GM21381 (cell line): ENCODE results near the gene EGFLAM.
"Not testable (repeated sequence)": the region's sequence is repeated elsewhere in the genome, so short reads cannot be mapped to it uniquely, and the experiment has no call there.

Experiments
- ATAC-seq: cut with Tn5 transposase; IDR thresholded peaks from one replicate; pipeline ENCODE4 v1.9.1; 2021; ENCODE audit warnings: mild to moderate bottlenecking, moderate library complexity; ENCODE audit not compliant: unreplicated experiment

Gene EGFLAM

DNA sequence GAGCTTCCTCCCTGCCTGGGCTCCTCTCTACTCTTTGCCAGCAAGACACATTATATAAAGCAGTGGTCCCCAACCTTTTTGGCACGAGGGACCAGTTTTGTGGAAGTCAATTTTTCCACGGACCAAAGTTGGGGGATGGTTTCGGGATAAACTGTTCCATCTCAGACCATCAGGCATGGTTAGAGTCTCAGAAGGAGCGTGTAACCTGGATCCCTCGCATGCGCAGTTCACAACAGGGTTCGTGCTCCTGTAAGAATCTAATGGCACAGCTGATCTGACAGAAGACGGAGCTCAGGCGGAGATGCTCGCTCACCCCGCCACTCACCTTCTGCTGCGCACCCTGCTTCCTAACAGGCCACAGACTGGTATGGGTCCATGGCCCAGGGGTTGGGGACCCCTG lies 155.3 kb downstream of the EGFLAM start:
- no peak for ATAC-seq

DNA sequence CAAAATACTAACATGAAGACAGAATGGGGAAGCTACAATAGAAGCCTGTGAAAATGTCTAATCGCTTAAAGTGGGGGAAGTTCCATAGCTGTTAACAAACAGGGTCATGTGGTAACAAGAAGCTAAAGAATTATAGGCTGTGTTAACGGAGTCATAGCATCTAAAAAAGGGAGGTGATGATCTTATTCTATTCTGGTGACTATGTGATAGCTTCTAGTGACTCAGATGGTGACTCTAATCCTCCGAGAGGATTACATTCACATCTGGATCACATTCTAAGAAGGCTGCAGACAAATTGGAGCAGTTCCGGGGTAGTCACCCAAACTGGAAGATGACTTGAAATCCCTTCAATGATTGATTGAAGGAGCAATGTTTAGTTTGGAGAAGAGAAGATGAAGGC lies 156.0 kb downstream of the EGFLAM start:
- no peak for ATAC-seq

GRCh38 chr5:38415772-38416171 lies 157.4 kb downstream of the EGFLAM start:
- ATAC-seq = not testable (repeated sequence)

DNA sequence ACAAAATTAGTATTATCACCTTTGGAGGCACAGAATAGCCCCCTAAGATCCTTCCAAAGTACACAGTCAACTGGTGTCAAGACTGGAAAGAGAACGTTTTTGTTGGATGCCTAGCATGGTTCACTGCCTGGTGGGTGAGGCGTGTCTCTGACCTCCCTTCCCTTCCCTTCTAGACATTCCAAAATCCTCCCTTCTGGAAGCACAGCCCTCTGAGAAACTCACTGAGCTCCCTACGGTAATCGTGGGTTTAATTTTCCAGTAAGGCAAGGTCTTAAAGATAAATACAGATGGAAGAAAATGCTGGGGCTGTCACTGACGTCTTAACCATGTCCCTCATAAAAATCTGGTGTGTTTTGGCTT lies 159.3 kb downstream of the EGFLAM start:
- no peak for ATAC-seq

GRCh38 chr5:38420246-38420645 lies 161.9 kb downstream of the EGFLAM start:
- no peak for ATAC-seq

- ATAC-seq = no peak
These were observed 162.5 kb downstream of the EGFLAM start for GRCh38 chr5:38420691-38421390.

GRCh38 chr5:38422622-38423021 lies 164.3 kb downstream of the EGFLAM start:
- ATAC-seq = no peak

GRCh38 chr5:38423276-38424147 lies 165.2 kb downstream of the EGFLAM start:
- no peak for ATAC-seq

DNA sequence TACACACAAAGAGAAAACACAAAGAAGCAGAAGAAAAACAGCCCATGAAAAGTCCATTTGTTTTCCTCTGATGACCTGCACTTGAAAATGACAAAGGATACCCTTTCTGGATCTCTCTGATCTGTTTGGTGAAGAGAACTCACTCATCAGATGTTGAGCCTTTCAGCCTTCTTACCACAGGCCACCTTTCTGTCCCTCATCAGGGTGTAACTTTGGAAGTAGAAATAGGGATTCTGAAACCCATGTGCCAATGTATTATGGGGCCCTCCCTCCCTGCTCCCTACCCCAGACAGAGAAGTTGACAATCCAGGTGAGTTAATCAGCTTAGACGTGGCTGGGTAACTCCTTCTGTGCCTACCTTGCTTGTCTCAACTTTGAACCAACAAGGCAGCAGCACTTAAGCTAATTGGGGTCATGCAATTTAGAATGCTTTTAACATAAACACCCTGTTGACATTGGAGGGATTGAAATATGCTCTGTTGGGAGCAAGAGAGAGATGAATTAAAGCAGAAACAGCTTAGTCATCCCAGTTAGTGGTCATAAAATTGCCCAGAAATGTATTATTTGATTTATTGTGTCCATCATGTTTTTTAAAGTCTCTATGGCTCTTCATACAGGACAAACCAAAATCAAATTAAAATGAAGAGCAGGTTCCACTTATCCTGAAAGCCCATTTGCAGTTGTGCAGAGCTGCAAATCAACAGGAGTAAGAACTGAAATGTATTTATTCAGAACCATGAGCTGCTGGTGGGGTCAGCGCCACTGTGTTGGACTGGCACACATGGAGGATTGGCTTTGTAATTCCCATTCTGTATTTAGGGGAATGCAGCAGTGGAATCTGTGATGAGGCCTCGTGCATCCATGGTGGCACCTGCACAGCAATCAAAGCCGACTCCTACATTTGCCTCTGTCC lies 166.0 kb downstream of the EGFLAM start:
- no peak for ATAC-seq

GRCh38 chr5:38426490-38426889 lies 168.1 kb downstream of the EGFLAM start:
- no peak for ATAC-seq

- no peak for ATAC-seq
These were observed 168.9 kb downstream of the EGFLAM start for GRCh38 chr5:38426986-38427950.

GRCh38 chr5:38431242-38431853 lies 173.0 kb downstream of the EGFLAM start:
- no peak for ATAC-seq

DNA sequence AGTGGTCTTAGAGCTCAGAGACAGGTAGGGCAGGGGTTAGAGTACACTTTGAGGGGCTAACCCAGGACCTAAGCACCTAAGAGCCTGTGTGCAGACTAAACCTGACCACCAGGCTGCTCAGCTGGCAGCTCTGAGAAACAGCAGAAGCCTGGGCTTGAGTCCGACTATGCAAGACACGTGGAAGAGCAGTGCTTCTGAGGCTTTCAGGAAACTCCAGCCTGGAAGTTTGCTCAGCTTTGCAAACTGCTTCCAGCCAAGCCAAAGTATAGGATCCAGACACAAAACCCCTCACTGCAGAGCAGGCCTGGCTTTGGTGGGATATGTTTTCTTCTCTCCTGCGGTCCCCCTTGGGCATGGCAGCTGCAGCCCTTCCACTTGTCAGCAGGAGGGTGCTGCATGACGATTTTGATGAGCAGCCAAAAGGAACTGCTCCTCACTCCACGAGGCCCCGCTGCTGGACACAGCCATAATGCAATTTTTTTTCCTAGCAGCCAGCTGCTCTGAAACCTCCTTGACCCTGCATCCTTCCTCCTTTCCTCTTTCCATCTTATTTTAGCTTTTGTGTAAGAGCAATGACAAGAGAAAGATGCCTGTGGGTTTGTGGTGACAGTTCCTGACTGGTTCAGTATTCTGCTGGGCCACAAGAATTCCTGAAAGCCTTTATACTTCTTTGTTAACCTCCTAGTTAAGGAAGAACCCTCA lies 175.0 kb downstream of the EGFLAM start:
- ATAC-seq = no peak

DNA sequence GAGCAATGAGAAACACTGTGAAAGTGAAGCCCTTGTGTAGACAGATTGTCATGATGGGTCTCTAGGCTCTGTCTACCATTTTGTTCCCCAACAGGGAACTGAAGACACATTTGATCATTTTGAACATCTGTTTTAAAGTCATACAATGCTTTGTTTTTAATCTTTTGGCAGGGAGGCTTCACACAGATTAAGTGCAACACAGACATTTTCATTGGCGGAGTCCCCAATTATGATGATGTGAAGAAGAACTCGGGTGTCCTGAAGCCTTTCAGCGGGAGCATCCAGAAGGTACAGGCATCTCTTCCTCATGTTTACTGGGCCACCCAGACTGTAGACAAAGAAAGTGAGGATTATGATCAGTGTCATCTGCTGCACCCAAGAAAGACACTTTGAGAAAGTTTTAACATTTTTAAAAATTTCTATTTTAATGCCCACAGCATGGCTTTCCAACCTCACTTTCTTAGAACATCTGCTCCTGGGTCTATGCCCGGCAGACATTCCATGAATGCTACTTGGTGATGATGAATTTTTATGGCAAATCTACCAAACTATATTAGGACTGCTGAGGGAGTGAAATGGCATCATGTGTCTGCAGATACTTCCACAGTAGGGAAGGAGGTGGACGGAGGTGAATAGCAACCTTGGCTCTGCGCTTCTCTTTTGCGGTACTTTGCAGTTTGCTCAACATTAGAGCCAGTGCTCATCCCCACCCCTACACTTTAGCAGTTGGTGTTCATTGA lies 176.8 kb downstream of the EGFLAM start:
- ATAC-seq = no peak

DNA sequence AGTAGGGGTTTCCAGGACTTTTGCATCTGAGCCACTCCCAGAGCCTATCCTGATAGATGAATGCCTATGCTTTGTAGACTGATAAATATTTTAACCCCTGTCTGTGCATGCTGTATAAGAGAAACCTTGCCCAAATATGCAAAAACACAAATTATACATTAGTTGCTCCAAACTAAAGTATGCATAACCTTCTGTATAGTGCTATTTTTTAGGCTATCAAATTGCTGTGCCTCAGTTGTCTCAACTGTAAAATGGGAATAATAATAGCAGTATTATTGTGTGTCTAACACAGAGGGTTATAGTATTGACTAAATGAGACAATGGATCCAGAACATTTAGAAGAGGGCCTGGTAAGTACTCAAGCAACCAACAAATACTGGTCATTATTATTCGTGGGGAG lies 180.4 kb downstream of the EGFLAM start:
- no peak for ATAC-seq

- peak; percentile 99 for ATAC-seq
These were observed 183.3 kb downstream of the EGFLAM start for GRCh38 chr5:38441453-38442246.

DNA sequence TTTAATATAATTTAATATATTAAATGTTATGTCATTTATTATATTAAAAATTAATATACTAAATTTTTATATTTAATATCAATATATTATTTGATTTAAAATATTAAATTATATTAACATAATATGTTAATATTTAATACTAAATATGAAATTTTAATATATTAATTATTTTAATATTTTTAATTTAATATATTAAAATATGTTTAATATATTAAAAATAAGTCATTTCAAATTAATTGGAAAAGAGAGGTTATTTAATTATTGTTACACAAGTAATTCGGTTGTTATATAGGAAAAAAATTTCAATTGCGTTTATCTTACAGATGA lies 183.9 kb downstream of the EGFLAM start:
- no peak for ATAC-seq

DNA sequence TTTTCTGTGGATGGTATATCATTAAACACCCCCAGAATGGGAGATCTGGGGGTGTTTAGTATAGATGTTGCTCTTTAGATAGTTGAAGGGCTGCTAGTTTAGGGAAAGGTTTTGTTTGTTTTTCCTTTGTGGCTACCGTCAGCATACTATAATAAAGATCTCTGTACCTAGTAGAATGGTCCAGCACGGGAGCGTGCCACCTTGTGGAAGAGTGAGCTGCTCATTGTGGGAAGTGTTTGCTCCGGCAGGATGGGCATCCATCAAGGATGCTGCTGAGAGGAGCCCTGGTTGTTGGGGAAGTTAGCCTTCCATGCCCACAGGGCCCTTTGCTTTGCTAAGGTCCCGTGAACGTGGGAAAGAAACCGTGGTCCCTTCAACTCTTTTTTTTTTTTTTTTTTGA lies 185.0 kb downstream of the EGFLAM start:
- no peak for ATAC-seq
